Mammary epithelial cell (primary cell): ENCODE data around the gene MROH7.

Experiments used
- CTCF ChIP-seq, 2 donors: IDR thresholded peaks in 1 of 2; conservative IDR thresholded peaks in 1 of 2; 2 replicates each; pipeline ENCODE4 v1.5.1; 2011 to 2012; ENCODE audit warnings: inconsistent platforms in 2 of 2, low read length in 2 of 2, mild to moderate bottlenecking in 2 of 2, control low read depth in 1 of 2, low read depth in 1 of 2; ENCODE audit not compliant: insufficient read depth in 1 of 2; ENCODE audit errors: extremely low read depth in 1 of 2
- EZH2 ChIP-seq: IDR thresholded peaks from 2 replicates; pipeline ENCODE4 v1.6.1; 2012; ENCODE audit warnings: low read length, inconsistent platforms, borderline replicate concordance

GRCh38 chr1:54683453-54683852 lies 41.9 kb downstream of the MROH7 start:
- TF ChIP-seq CTCF (conservative IDR thresholded peaks at IDR 0.05 in 1 of 2, IDR thresholded peaks at IDR 0.05 in 1 of 2; ENCODE audit: extremely low read depth in 1 of 2, insufficient read depth in 1 of 2, low read depth in 1 of 2, low read length in 2 of 2): no peak
- no peak for TF ChIP-seq EZH2
